HG03280 (cell line): ENCODE measurements around the gene ZNF615.
"Not testable (repeated sequence)": the region's sequence is repeated elsewhere in the genome, so short reads cannot be mapped to it uniquely, and the experiment has no call there.

ENCODE experiments used
- ATAC-seq: cut with Tn5 transposase; IDR thresholded peaks from one replicate; pipeline ENCODE4 v1.9.1; 2021; ENCODE audit warnings: mild to moderate bottlenecking, moderate library complexity; ENCODE audit not compliant: unreplicated experiment

ZNF615 gene

DNA sequence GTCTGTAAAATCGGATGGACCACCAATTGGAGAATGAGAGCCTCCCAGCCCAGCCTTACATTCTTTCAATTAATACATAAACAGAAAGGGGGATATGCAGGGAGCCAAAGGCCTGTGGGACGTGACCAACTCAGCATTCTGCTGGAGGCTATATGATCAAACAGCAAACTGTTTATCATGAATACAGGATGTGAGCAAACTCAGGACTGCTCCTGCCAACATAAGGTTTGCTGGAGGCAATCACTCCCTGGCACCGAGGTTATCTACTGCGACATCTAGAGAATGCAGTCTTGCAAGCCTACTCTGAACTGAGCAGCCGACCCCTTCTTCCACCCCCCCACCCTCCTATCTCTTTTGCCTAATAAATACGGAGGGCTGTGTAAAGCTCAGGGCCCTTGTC is 27.1 kb downstream of the ZNF615 start:
- not testable (repeated sequence) for ATAC-seq

DNA sequence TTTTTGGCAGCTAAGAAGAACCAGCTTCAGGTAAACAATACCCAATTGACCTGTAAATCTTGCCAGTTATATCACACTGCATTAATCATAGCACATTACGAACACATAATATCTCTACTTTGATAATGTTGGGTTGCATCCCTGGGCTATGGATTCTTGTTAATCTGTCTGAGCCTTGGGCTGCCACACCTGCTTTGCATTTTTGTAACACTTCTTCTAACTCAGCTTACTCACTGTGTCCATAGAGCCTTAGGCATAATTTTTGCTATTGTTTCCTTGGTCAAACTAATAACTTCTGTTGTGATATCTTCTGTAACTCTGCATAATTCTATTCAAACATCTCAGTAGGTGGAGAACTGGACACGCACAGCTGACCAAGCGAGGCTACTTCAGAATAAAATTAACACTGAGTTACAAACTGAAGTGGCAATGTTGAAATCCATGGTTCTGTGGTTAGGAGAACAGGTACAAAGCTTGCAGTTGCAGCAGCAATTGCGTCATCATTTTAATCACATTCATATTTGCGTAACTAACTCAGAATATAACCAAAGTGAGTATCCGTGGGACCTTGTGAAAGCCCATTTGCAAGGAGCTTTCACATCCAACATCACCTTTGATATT is 27.8 kb downstream of the ZNF615 start:
- ATAC-seq, result no peak

DNA sequence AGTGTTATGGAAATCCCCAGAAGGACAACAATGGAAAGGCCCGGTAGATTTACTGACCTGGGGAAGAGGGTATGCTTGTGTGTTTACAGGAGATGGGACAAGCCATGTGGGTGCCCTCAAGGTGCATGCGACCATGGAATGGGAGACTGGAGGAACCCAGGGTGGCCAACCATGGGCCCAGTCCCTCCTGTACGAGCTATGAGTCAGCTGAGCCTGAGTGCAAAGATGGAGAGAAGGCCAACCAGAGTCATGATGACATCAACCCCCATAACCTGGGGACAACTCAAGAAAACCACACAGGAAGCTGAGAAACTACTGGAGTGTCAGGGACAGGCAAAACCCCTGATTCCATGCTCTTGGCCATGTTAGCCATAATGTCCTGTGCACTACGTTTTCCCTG is 29.1 kb downstream of the ZNF615 start:
- ATAC-seq, result no peak

DNA sequence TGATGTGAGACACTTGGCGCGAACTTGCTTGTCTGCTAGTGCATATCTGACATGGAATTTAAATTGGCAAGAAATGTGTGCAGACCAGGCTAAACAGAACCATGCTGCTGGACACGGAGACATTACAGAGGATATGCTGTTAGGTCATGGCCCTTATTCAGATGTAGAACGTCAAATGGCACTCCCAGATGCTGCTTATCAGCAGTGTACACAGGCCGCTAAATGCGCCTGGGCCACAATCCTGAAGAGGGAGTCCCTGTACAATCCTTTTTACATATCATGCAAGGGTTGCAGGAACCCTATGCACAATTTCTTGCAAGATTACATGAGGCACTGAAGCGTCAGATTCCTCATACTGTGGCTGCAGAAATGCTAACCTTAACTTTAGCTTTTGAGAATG is 30.7 kb downstream of the ZNF615 start:
- ATAC-seq, result no peak

DNA sequence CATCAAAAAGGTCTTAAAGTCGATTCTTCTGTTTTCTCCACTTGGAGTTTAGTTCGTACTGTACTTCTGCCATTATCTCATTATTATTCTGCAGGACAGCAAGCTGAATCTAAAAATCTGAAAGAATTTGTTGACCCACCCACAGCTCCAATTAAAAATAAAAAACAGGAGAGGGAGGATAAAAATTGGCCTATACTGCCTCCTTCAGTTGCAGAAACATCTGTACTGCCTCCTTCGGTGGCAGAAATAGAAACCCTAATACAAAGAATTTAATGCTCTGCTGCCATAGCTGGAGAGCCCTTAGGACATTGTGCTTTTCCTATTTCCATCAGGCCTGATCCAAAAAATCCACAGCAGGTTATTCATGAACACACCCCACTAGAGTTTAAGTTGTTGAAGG is 31.2 kb downstream of the ZNF615 start:
- no peak for ATAC-seq

DNA sequence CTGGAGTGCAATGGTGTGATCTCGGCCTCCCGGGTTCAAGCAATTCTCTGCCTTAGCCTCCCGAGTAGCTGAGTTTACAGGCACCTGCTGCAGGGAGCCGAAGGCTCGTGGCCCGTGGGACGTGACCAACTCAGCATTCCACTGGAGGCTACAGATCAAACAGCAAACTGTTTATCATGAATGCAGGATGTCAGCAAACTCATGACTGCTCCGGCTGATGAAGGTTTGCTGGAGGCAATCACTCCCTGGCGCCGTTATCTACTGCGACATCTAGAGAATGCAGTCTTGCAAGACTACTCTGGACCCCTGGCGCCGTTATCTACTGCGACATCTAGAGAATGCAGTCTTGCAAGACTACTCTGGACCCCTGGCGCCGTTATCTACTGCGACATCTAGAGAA is 32.2 kb downstream of the ZNF615 start:
- ATAC-seq, result not testable (repeated sequence)

DNA sequence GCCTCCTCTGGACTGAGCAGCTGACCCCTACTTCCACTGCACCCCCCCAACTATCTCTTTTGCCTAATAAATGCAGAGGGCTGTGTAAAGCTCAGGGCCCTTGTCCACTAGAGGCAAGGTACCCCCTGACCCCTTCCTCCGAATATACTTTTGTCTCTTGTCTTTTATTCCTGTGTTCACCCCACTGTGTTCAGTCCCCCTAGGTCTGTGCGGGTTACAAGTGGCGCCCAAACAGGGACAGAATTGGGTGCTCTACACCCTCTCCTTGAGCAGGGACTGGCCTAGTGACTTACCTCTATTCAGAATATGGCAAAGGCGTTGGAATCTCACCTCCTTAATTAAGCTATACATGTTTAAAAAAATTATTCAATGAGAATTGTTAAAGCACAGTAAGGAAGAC is 36.4 kb downstream of the ZNF615 start:
- no peak for ATAC-seq

DNA sequence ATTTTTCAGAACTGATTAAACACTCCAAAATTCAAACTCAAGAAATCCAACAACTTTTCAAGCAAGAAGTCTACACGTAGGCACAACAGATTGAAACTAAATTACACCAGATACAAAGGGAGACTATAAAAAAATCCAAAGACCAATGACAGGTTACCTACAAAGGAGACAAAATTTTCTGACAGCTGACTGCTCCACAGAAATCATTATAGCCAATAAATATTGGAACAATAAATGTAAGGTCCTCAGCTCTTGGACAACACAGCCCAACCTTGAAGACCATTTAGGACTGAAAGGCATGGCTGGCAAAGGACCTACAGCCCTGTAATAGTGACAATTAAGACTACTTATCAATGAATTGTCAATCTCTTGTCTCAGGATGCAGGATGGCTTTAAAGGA is 37.3 kb downstream of the ZNF615 start:
- no peak for ATAC-seq

DNA sequence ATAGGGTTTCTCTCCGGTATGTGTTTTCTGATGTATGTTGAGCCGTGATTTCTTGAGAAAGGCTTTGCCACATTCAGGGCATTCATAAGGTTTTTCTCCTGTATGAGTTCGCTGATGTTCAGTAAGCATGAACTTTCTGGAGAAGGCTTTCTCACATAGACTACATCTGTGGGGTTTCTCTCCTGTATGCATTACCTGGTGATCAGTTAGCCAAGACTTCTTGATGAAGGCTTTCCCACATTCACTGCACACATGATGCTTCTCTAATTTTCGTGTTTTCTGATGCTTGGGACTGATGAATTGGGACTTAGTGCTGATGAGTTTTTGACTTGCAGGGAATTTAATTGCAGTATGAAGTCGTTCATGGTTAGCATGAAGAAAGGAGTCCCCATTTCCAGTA is 42.4 kb downstream of the ZNF615 start:
- ATAC-seq, result no peak

DNA sequence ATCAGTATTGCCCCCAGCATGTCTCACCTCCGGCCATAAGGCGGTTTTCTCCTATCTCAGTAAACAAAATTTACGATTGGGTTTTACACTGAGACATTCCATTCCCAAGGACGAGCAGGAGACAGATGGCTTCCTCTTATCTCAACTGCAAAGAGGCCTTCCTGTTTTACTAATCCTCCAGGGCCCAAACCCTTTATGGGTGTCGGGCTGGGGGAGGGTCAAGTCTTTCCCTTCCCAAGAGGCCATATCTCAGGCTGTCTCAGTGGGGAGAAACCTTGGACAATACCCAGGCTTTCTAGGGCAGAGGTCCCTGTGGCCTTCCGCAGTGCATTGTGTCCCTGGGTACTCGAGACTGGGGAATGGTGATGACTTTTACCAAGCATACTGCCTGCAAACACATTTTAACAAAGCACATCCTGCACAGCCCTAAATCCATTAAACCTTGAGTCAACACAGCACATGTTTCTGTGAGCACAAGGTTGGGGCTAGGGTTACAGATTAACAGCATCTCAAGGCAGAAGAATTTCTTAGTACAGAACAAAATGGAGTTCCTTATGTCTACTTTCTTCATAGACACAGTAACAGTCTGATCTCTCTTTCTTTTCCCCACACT is 47.3 kb downstream of the ZNF615 start:
- not testable (repeated sequence) for ATAC-seq

DNA sequence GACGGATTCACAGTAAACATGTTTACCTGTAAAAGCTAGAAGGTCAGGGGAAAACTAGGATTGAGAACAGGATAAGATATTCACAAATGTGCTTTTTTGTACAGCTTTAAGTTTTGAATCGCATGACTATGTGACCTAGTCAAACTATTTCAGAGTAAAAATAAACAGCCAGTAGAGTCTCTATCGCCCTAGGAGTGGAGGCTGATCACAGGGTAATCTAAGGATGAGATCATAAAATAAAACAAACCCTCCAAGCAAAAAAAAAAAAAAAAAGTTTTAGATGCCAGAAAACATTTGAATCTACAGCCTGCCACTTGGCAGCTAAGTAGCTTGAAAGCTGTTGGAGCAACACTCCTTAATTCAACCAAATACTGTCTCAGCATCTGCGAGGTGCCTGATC is 48.2 kb downstream of the ZNF615 start:
- no peak for ATAC-seq

DNA sequence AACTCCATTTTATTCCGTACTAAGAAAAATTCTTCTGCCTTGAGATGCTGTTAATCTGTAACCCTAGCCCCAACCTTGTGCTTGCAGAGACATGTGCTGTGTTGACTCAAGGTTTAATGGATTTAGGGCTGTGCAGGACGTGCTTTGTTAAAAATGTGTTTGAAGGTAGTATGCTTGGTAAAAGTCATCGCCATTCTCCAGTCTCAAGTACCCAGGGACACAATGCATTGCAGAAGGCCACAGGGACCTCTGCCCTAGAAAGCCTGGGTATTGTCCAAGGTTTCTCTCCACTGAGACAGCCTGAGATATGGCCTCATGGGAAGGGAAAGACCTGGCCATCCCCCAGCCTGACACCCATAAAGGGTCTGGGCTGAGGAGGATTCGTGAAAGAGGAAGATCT is 50.2 kb downstream of the ZNF615 start:
- not testable (repeated sequence) for ATAC-seq

DNA sequence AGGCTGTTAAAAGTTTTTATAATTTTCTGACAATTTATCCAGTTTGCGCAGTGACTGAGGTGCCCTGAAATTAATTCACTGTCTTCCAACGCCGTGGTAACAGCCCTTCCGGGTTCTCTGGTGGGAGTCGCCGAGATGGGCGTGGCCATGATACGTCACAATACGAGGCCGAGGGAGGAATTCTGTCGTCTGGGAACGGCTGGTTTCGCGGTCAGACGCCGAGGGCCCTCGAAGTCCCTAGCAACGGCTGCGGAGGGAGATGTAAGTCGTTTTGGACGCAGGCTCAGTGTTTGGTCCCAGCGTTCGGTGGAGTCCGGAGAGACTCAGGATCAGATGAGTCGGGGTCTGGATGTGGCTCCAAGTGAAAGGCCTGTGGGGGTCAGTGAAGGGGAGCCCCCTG is 59.0 kb downstream of the ZNF615 start:
- ATAC-seq, result no peak

DNA sequence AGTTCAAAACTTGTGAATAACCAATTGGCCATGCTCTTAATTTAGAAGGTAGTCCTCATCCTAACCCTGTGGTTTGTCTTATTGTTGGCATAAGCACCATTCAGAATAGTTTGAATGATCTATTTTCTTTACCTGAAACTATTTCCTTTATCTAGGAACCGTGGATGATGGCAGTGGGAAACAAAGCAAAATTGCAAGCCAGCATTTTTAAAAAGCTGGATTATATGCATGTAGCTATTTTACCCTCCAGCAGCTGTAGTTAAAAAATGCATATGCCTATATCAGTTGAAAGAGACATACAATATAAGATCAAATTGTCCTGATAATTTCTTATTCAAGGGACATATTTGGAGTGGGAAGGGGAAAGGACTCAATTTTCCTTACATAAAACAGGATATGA is 61.4 kb downstream of the ZNF615 start:
- no peak for ATAC-seq

DNA sequence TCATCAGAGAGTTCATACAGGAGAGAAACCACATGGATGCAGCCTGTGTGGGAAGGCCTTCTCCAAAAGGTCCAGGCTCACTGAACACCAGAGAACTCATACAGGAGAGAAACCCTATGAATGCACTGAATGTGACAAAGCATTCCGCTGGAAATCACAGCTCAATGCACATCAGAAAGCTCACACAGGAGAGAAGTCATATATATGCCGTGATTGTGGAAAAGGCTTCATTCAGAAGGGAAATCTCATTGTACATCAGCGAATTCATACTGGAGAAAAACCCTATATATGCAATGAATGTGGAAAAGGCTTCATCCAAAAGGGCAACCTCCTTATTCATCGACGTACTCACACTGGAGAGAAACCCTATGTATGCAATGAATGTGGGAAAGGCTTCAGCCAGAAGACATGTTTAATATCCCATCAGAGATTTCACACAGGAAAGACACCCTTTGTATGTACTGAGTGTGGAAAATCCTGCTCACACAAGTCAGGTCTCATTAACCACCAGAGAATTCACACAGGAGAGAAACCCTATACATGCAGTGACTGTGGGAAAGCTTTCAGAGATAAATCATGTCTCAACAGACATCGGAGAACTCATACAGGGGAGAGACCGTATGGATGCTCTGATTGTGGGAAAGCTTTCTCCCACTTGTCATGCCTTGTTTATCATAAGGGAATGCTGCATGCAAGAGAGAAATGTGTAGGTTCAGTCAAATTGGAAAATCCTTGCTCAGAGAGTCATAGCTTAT is 63.0 kb downstream of the ZNF615 start:
- no peak for ATAC-seq
